ENCODE measurements around the gene GTF2E1. TPM values are rescaled to one million over a fixed set of nuclear protein-coding genes. Genes with fewer than 3 reads are reported as not detected.
"Not testable (repeated sequence)": the region's sequence is repeated elsewhere in the genome, so short reads cannot be mapped to it uniquely, and the experiment has no call there.

The GTF2E1 gene
- polyA plus RNA-seq, 1 donor from 2014 or later: 12.2 TPM

DNA sequence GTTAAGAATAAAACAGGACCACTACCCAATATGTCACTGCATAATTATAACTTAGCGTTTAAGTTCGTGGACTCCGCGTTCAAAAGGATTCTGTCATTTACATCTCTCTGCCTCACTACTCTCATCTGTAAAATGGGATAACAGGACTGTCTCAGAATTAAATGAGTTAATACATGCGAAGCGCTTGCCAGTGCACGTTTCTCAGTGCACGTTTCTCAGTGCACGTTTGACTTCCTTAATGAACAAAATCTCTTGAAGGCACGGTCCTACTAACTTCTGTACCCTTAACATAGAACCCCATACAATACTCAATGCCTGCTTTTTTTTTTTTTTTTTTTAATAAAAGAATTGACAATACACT, 727 bp upstream of the GTF2E1 start:
- Mint-ChIP-seq H3K9me3 (no peaks in the 10 kb centered on the region), H3K36me3 (peaks cover 5% of the 10 kb centered on the region), H3K27me3 (no peaks in the 10 kb centered on the region), H3K4me3 (peak overlapping the region; percentile 88 to 96 (median 93)), H3K4me1 (peaks cover 23 to 30% (median 27%) of the 10 kb centered on the region in 3 donors), H3K27ac (peak overlapping the region; percentile 54 to 99 (median 80))

DNA sequence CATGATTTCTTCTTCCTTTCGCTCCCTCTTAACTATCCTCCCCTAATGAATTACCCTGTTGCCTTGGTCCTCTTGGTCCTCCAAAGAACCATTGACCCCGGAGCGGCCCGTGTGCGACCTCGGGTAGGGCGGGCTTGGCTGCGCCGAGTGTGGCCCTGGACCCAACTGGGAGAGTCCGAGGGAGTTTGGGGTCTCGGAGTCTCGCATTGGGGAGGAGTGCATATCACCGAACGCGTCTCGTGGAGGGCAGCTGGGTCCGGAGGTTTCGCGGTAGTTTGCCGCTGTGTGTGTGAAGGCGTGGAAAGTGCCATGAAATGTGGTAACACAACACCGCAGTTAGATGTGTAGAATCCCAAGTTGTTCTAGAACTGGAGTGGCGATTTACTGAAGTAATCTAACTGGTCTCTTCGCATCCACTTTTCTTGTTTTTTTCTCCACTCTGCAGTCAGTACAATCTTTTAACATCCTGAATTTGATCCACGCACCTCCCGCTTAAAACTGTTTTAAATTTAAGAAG, 363 bp downstream of the GTF2E1 start:
- no peaks in the 10 kb centered on the region for H3K27me3 Mint-ChIP-seq
- peaks cover 23 to 30% (median 27%) of the 10 kb centered on the region in 3 donors for H3K4me1 Mint-ChIP-seq
- peak overlapping the region; percentile 88 to 96 (median 93) for H3K4me3 Mint-ChIP-seq
- H3K36me3 Mint-ChIP-seq: peaks cover 2% of the 10 kb centered on the region
- H3K27ac Mint-ChIP-seq: peak overlapping the region; percentile 54 to 99 (median 80)
- H3K9me3 Mint-ChIP-seq: peaks cover 0 to 3% (median 0%) of the 10 kb centered on the region in 3 donors

DNA sequence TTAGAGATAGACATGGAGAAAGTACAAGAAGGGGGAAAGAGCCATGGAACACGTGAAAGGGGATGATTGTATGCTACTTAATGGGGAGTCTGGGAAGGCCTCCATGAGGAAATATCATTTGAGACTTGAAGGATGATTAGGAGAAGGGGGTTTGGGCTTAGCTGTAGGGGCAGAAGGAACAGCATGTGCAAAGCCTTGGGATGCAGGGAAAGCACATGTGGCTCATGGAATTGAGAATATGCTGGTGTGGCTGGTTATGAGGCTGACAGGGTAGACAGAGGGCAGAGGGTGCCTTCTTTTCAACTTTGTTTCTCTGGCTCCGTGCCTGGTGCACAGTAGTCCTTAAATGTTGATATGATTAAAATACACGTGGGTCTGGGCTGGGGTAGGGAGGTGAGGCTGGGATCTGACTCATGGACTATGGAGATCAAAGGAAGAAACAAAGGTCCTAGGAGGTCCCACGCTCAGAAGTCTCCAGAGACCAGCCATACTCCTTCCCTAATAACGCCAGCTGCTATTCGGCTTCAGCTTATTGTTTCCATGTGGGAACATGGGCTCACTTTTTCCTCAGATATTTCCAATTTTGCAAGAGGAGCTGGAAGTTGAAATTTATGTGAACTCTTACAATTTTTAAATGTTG, 1.1 kb downstream of the GTF2E1 start:
- peaks cover 23 to 30% (median 27%) of the 10 kb centered on the region in 3 donors for H3K4me1 Mint-ChIP-seq
- H3K9me3 Mint-ChIP-seq: peaks cover 0 to 3% (median 0%) of the 10 kb centered on the region in 3 donors
- H3K4me3 Mint-ChIP-seq: peak overlapping the region; percentile 88 to 96 (median 93)
- peak overlapping the region; percentile 54 to 80 (median 54) for H3K27ac Mint-ChIP-seq
- H3K36me3 Mint-ChIP-seq: peaks cover 2% of the 10 kb centered on the region
- no peaks in the 10 kb centered on the region for H3K27me3 Mint-ChIP-seq

DNA sequence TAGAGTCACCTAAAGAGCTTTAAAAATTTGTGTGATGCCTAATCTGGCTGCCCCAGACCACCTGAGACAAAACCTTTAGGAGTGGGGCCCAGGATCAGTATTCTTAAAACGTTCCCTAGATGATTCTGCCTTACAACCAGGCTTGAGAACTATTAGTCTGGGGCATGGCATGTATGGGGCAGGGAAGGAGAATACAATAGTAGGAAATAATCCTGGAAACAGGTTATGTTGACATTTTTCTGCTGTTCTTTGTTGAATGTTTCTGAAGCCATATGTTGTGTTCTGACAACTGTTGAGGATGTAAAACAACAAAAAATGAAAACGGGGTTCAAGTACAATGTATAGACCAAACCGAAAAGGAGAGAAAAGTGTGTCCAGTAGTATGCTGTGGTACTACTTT, 2.9 kb downstream of the GTF2E1 start:
- Mint-ChIP-seq H3K4me1 (peaks cover 27 to 36% (median 29%) of the 10 kb centered on the region in 3 donors), H3K27ac (peak overlapping the region in 2 of 3 donors; percentile 43 to 64), H3K27me3 (no peaks in the 10 kb centered on the region), H3K36me3 (peaks cover 3% of the 10 kb centered on the region), H3K9me3 (peaks cover 0 to 3% (median 0%) of the 10 kb centered on the region in 3 donors), H3K4me3 (peak overlapping the region in 1 of 4 donors; percentile 88)

DNA sequence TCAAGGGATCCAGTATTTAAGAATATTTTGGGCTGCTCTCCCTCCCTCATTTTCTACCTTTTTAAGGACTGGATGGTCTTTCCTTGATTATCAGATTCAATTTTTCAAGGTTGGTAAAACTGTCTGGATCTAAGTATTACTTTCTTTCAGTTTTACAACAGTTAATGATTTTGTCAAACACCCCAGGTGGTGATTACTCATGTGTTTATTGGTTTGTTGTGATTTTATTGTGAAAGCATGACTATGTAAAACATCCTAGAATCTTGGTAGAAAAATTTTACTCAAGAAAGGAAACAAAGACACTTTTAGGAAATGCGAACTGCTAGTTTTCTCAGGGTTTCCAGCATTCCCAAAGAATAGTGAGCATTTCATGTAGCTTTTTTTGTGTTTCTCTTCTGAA, 7.3 kb downstream of the GTF2E1 start:
- Mint-ChIP-seq H3K27me3 (no peaks in the 10 kb centered on the region), H3K4me1 (peaks cover 18 to 21% (median 20%) of the 10 kb centered on the region in 3 donors), H3K4me3 (no peak overlapping the region), H3K9me3 (peaks cover 0 to 3% (median 0%) of the 10 kb centered on the region in 3 donors), H3K27ac (no peak overlapping the region), H3K36me3 (peaks cover 15% of the 10 kb centered on the region)

DNA sequence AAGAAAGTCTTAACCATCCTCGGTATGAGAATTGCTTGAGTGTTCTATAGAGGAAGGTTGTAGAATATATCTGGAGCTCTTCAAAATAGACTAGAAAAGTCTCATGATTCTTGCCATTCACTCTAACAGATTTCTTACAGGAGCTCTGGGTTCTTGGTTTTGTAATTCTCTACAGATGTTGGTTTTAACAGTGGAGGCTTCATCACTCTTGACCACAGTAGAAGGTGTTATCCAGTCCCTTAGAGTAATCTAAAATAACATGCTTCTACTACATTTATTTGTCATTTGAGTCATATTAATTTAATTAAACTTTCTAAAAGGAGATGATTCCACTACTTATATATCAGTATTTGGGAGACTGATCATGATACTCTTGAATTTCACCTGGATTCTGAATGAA, 9.7 kb downstream of the GTF2E1 start:
- Mint-ChIP-seq H3K27ac (no peak overlapping the region), H3K27me3 (no peaks in the 10 kb centered on the region), H3K4me3 (no peak overlapping the region), H3K4me1 (peaks cover 12 to 16% (median 15%) of the 10 kb centered on the region in 3 donors), H3K36me3 (peaks cover 21% of the 10 kb centered on the region), H3K9me3 (peaks cover 0 to 3% (median 2%) of the 10 kb centered on the region in 3 donors)

DNA sequence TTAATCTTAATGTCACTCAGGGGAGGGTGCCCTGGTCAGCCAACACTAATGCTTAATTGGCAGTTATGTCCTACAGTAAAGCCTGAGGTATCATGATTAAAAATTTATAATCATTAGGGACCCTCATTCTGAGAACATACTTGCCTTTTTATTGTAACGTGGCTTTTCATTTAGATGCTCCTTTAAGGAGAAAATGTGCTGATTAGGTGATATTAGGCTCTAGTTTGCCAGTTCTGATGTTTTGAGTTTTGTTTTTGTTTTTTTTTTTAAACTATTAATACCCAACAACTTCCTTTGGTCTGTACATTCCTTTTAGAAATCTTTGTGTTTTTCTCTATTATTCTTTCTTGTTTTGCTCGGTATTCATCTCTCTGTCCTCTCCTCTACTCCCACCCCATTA, 10.3 kb downstream of the GTF2E1 start:
- Mint-ChIP-seq H3K27me3 (no peaks in the 10 kb centered on the region), H3K4me1 (peaks cover 12 to 16% (median 15%) of the 10 kb centered on the region in 3 donors), H3K36me3 (peaks cover 21% of the 10 kb centered on the region), H3K9me3 (peaks cover 0 to 3% (median 0%) of the 10 kb centered on the region in 3 donors), H3K4me3 (peak overlapping the region in 1 of 4 donors; percentile 32), H3K27ac (peak overlapping the region in 1 of 3 donors; percentile 6)

DNA sequence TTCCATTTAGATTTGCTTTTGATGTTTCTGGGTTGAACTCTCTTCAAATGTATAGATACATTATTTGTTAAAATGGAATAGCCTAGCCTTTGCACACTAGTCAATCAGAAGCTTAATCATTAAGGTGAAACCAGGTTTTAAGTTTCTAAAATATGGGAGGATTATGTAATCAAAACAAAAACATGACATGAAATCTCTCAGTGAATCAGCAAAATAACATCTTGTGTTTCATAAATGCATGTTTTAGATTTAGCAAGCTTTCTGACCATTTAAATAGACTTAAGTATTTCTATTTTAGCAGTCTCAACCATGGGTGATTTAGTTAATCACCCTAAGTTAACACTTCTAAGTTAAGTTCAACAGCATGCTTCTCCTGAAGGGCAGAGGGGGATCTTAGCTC, 11.3 kb downstream of the GTF2E1 start:
- H3K27ac Mint-ChIP-seq: no peak overlapping the region
- no peak overlapping the region for H3K4me3 Mint-ChIP-seq
- peaks cover 0 to 3% (median 1%) of the 10 kb centered on the region in 3 donors for H3K9me3 Mint-ChIP-seq
- H3K27me3 Mint-ChIP-seq: no peaks in the 10 kb centered on the region
- peaks cover 24% of the 10 kb centered on the region for H3K36me3 Mint-ChIP-seq
- peaks cover 13 to 18% (median 16%) of the 10 kb centered on the region in 3 donors for H3K4me1 Mint-ChIP-seq

DNA sequence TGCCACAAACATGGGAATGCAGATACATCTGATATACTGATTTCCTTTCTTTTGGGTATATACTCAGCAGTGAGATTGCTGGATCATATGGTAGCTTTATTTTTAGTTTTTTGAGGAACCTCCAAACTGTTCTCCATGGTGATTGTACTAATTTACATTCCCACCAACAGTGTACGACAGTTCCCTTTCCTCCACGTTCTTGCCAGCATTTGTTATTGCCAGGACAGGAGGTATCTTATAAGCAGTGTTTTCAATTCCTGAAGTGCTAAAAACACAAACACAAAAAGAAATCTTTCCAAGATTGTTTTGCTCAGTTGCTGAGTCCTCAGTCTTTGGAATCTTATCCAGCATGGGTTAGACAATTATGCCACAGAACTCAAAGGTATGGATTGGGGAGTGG, 13.5 kb downstream of the GTF2E1 start:
- no peak overlapping the region for H3K4me3 Mint-ChIP-seq
- peaks cover 33% of the 10 kb centered on the region for H3K36me3 Mint-ChIP-seq
- peaks cover 0 to 5% (median 1%) of the 10 kb centered on the region in 3 donors for H3K9me3 Mint-ChIP-seq
- H3K27ac Mint-ChIP-seq: no peak overlapping the region
- peaks cover 14 to 30% (median 24%) of the 10 kb centered on the region in 3 donors for H3K4me1 Mint-ChIP-seq
- H3K27me3 Mint-ChIP-seq: no peaks in the 10 kb centered on the region

DNA sequence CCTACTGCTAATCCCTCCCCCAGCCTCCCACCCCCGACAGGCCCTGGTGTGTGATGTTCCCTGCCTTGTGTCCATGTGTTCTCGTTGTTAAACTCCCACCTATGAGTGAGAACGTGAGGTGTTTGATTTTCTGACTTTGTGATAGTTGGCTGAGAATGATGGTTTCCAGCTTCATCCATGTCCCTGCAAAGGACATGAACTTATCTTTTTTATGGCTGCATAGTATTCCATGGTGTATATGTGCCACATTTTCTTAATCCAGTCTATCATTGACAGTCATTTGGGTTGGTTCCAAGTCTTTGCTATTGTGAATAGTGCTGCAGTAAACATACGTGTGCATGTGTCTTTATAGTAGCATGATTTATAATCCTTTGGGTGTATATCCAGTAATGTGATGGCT, 16.0 kb downstream of the GTF2E1 start:
- H3K27ac Mint-ChIP-seq: not testable (repeated sequence)

DNA sequence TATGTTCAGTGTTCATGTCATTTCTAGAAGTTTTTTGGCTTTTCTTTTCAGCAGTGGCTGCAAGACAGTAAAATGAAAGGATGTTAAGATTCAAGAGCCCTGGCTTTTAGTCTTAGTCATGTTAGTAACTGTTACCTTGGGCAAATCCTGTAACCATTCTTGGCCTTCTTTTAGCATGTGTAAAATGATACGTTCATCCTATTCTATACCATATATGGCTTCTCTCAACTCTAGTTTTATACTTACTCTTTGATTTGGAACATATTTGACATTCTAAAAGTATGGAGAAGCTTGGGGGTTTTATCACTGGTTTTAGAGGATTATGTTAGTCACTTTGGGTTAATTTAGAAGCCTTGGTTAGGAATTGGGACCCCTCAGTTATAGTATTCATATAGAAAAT, 20.1 kb downstream of the GTF2E1 start:
- H3K27ac Mint-ChIP-seq: no peak overlapping the region
- peaks cover 0 to 2% (median 1%) of the 10 kb centered on the region in 3 donors for H3K9me3 Mint-ChIP-seq
- H3K4me1 Mint-ChIP-seq: peaks cover 29 to 54% (median 39%) of the 10 kb centered on the region in 3 donors
- no peaks in the 10 kb centered on the region for H3K27me3 Mint-ChIP-seq
- H3K36me3 Mint-ChIP-seq: peaks cover 19% of the 10 kb centered on the region
- no peak overlapping the region for H3K4me3 Mint-ChIP-seq

More for the DNA sequence above, 16.0 kb downstream of the GTF2E1 start:
- H3K9me3 Mint-ChIP-seq, H3K27me3 Mint-ChIP-seq, H3K4me3 Mint-ChIP-seq: not testable (repeated sequence)
- H3K4me1 Mint-ChIP-seq: peaks cover 15 to 36% (median 30%) of the 10 kb centered on the region in 3 donors
- H3K36me3 Mint-ChIP-seq: peaks cover 20% of the 10 kb centered on the region

DNA sequence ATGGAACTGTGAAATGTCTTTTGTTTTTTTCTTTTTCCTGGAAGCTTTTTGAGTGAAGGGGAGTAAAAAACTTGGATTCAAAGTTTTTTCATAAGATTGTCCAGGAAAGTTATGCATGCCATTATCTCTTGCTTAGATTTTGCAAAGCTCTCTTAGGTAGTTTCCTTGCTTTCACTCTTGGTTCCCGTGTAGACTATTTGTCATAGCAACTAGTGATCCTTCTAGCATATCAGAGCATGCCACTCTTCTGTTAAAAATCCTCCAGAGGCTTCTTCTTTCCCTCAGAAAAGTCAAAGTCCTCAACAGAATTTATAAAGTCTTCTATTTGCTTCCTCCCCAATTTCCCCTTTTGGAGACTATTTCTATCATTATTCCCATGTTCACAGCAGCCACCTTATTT, 21.1 kb downstream of the GTF2E1 start:
- Mint-ChIP-seq H3K9me3 (peaks cover 0 to 2% (median 0%) of the 10 kb centered on the region in 3 donors), H3K27me3 (no peaks in the 10 kb centered on the region), H3K4me1 (peaks cover 29 to 56% (median 38%) of the 10 kb centered on the region in 3 donors), H3K36me3 (peaks cover 18% of the 10 kb centered on the region), H3K27ac (peak overlapping the region in 1 of 3 donors; percentile 18), H3K4me3 (no peak overlapping the region)

DNA sequence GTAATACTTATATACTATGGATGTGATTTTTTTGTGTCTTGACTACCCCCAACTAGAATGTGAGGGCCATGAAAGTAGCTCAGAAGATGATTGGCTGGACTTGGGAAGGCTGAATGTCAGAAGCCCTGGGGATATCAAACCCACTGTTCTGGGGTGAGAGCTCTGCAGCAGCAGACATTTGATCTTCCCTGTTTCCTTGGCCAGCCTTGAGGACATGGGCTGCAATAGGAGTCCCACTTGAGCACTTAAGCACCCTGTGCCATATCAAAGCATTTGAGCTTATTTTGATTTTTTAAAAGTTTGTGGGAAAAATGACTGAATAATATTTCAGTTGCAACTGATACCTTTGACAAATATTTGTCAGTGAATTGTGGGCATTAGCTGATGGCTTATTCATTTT, 21.7 kb downstream of the GTF2E1 start:
- no peaks in the 10 kb centered on the region for H3K9me3 Mint-ChIP-seq
- H3K36me3 Mint-ChIP-seq: peaks cover 15% of the 10 kb centered on the region
- no peak overlapping the region for H3K27ac Mint-ChIP-seq
- H3K4me1 Mint-ChIP-seq: peaks cover 26 to 57% (median 35%) of the 10 kb centered on the region in 3 donors
- H3K27me3 Mint-ChIP-seq: no peaks in the 10 kb centered on the region
- no peak overlapping the region for H3K4me3 Mint-ChIP-seq

DNA sequence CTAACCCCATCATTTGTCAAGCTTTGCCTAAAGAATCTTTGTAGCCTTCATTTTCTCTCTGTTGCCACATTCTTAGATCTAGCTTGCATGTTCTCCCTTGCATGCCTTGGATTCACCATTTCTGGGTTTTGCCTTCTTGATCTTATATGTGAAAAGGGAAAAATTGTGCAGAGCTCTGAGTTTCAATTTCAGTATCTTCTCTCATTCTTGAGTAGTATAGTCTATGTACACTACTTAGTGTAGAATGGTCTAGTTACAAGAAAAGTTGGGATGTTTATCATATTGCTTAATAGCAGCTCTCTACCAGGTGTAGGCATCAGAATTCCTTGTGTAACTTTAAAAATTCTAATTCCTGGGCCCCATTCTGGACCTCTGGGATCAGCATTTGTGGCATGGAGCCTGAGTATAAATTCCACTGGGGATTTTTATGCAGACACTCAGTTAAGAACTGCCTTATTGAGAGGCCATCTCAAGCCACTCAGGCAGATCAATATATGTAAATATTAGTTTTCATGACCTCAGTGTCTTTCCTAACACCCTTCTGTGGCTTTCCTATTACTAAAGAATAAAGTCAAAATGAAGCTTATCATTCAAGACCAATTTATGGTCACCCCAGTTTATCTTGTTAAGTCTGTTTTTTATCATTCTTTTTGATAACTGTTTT, 23.4 kb downstream of the GTF2E1 start:
- no peaks in the 10 kb centered on the region for H3K9me3 Mint-ChIP-seq
- H3K27ac Mint-ChIP-seq: peak overlapping the region in 1 of 3 donors; percentile 9

DNA sequence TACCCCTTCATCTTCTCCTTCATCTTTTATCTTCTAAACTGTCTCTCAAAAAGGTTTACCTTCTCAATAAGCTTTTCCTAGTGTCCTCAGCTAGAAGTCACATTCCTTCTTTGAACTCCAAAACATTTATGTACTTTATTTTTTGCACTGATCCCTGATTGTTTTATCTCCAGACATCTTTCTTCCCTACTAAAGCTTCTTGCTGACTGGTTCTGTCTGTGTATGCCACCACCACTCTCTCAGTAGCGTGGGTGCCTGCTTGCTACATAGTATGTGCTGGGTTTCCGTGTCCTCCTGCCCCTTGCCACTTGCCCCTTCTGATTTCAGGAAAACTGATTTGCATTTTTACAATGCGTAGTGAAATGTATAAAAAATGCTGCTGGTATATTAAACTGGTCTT, 24.0 kb downstream of the GTF2E1 start:
- Mint-ChIP-seq H3K4me3 (no peak overlapping the region), H3K9me3 (no peaks in the 10 kb centered on the region), H3K27me3 (no peaks in the 10 kb centered on the region), H3K36me3 (peaks cover 9% of the 10 kb centered on the region), H3K27ac (peak overlapping the region in 1 of 3 donors; percentile 9), H3K4me1 (peaks cover 20 to 42% (median 20%) of the 10 kb centered on the region in 3 donors)

More for the DNA sequence above, 23.4 kb downstream of the GTF2E1 start:
- peaks cover 20 to 48% (median 26%) of the 10 kb centered on the region in 3 donors for H3K4me1 Mint-ChIP-seq
- no peaks in the 10 kb centered on the region for H3K27me3 Mint-ChIP-seq
- no peak overlapping the region for H3K4me3 Mint-ChIP-seq
- H3K36me3 Mint-ChIP-seq: peaks cover 10% of the 10 kb centered on the region
